H1 (cell line): Measurements from ENCODE around the gene DPYSL4. TPM values are rescaled to one million over a fixed set of nuclear protein-coding genes. Genes with fewer than 3 reads are reported as not detected.

Experiments
- SP2 ChIP-seq: IDR thresholded peaks from 2 replicates; pipeline ENCODE4 v1.6.1; 2012; ENCODE audit warnings: mild to moderate bottlenecking, low read length, inconsistent platforms
- polyA plus RNA-seq, 7 experiments: library from polyadenylated mRNA; depleted of rRNA in 3 of 7; stranded (reverse) in 5 of 7; unstranded in 2 of 7; fragments of >200 nt in 5 of 7; fragments of 200-250 nt in 2 of 7; gene quantifications; 1 replicate in 5 of 7; 2 replicates in 1 of 7; 4 replicates in 1 of 7; pipeline versions ENCODE4 v1.2.1 to v1.2.3, GENCODE V29; 2011 to 2013; ENCODE audit warnings: missing spikeins in 2 of 7, mixed read lengths in 2 of 7
- total RNA-seq: library from RNA; stranded (reverse); fragmentation: NEBNext Ultra II Directional; extraction: Animal tissue kit (Norgen Biotek cat#: 25700); gene quantifications from 2 replicates; pipeline ENCODE4 v1.2.1, GENCODE V29; 2021

Gene DPYSL4
- total and polyA plus RNA-seq, 2 of the 8 experiments (the other 6 are each of a cell fraction or from before 2014, with no cell fraction given), result 12.9 to 15.2 TPM

DNA sequence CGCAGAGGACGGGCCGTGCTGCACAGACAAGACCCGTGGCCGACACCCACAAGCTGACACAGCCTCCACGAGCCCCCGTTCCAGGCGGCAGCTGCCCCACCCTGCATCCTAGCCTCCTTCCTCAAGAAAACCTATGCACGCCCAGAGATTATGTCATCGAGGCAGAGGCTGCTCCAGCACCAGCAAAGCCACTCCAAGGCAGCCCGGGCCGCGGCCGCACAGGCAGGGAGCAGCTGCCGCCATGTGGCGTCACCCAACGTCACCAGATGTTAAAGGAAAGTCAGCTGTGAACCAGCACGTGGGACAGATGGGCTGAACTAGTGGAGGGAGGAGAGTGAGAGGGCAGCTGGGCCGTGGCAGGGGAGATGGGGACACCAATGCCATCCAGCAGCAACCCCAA lies 61.2 kb downstream of the DPYSL4 start (continued):
- TF ChIP-seq SP2, result no peak
